Thyroid gland (tissue), 4 donors: ENCODE measurements around the gene KRT74.

Experiments used
- CTCF ChIP-seq, 6 experiments: fragments of 200-600 bp in 3 of 6; fragments of 450-650 bp in 3 of 6; sonication (generic) in 3 of 6; IDR thresholded peaks; one replicate each; pipeline ENCODE4 v1.5.1; 2016 to 2019; ENCODE audit warnings: antibody characterized with exemption in 6 of 6, mild to moderate bottlenecking in 2 of 6, inconsistent platforms in 1 of 6, moderate library complexity in 1 of 6
- POLR2A ChIP-seq, 2 donors: fragments of 450-650 bp; IDR thresholded peaks; one replicate each; pipeline ENCODE4 v1.6.1; 2017; ENCODE audit warnings: antibody characterized with exemption in 2 of 2, mild to moderate bottlenecking in 2 of 2, moderate library complexity in 1 of 2

GRCh38 chr12:52518574-52519386 is 54.9 kb downstream of the KRT74 start:
- no peak for TF ChIP-seq CTCF (IDR thresholded peaks at IDR 0.05)
- TF ChIP-seq POLR2A (IDR thresholded peaks at IDR 0.05) = no peak
